Ascending aorta (tissue), 2 donors: ENCODE results near the gene PGBD5. TPM values are rescaled to one million over a fixed set of nuclear protein-coding genes. Genes with fewer than 3 reads are reported as not detected.
A peak's percentile ranks its signal among the peaks of the same experiment; 100 is the strongest.

ENCODE experiments used
- DNase-seq, 2 donors: peaks; one replicate each; pipeline ENCODE4 v3.0.0-alpha.2; 2019; ENCODE audit warnings: low spot score in 2 of 2
- H3K27ac ChIP-seq, 2 donors: fragments of 200-600 bp; sonication (generic); one replicate each; pipeline ENCODE4 v1.5.1; 2016 to 2017; ENCODE audit warnings: mild to moderate bottlenecking in 1 of 2
- H3K27me3 ChIP-seq: fragments of 200-600 bp; sonication (generic); one replicate; pipeline ENCODE4 v1.5.1; 2017
- H3K36me3 ChIP-seq, 2 donors: fragments of 200-600 bp; sonication (generic); one replicate each; pipeline ENCODE4 v1.5.1; 2016
- H3K4me1 ChIP-seq, 2 donors: fragments of 200-600 bp; sonication (generic); one replicate each; pipeline ENCODE4 v1.5.1; 2016 to 2017; ENCODE audit warnings: mild to moderate bottlenecking in 1 of 2
- H3K4me3 ChIP-seq, 2 donors: fragments of 200-600 bp; sonication (generic); one replicate each; pipeline ENCODE4 v1.5.1; 2016 to 2017; ENCODE audit warnings: mild to moderate bottlenecking in 1 of 2
- H3K9me3 ChIP-seq, 2 donors: fragments of 200-600 bp; sonication (generic); one replicate each; pipeline ENCODE4 v1.5.1; 2016
- CTCF ChIP-seq, 3 experiments: fragments of 200-600 bp in 2 of 3; fragments of 450-650 bp in 1 of 3; sonication (generic) in 2 of 3; IDR thresholded peaks; one replicate each; pipeline ENCODE4 v1.5.1; 2016 to 2019; ENCODE audit warnings: antibody characterized with exemption in 3 of 3, mild to moderate bottlenecking in 1 of 3, moderate library complexity in 1 of 3
- intact Hi-C: fragments of 100-400 bp; cut with DNase I; formaldehyde crosslinking; loops from one replicate; pipeline ENCODE4 v1.15.1; 2023
- total RNA-seq: library from RNA; depleted of rRNA; stranded (reverse); fragments of >200 nt; gene quantifications from one replicate; pipeline ENCODE4 v1.1.0, GENCODE V29; 2016

The PGBD5 gene
- total RNA-seq, 1 donor from 2014 or later = not detected

DNA sequence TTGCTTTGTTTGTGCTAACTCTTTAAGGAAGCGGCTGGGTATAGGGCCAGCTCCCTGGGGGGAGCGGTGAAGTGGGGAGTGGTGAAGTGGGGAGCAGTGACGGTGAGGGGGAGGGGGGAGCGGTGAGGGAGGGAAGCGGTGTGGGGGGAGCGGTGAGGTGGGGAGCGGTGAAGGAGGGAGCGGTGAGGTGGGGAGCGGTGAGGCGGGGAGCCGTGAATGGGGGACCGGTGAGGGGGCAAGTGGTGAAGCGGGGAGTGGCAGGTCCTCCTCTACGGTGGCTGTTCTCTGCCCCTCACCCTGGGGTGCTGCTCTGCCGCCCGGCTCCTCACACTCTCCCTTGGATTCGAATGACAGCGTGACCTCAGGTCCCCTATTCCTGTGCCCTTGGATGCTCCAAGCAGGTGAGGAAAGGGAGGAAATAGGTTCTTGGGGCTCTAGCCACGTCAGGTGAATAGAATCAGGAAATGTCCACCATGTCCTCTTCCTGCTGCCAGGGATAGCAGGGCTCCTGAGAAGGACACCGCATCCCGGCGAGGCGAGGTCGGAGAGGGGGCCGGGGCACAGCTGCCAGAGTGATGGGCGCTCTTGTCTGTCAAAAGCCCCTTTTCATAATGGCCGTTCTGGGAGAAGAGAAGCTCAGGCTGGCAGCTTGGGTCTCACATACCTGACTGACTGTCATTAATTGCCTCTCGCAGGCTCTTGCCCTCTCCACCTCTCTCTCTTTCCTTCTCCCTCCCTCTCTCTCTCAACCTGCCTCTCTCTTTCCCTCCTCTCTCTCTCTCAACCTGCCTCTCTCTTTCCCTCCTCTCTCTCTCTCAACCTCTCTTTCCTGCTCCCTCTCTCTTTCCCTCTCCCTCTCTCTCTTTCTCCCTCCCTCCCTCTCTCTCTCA is 134.2 kb downstream of the PGBD5 start:
- DNase-seq = no peak
- TF ChIP-seq CTCF (IDR thresholded peaks at IDR 0.05) = no peak
- Histone ChIP-seq H3K27ac (no peak overlapping the region), H3K4me3 (no peak overlapping the region), H3K27me3 (no peaks in the 10 kb centered on the region), H3K4me1 (no peaks in the 10 kb centered on the region), H3K9me3 (no peaks in the 10 kb centered on the region), H3K36me3 (no peaks in the 10 kb centered on the region)
- intact Hi-C loops = no loop called here

- Histone ChIP-seq H3K27ac (no peak overlapping the region), H3K4me3 (no peak overlapping the region), H3K9me3 (no peaks in the 10 kb centered on the region), H3K36me3 (peaks cover 0 to 2% of the 10 kb centered on the region in 2 donors), H3K27me3 (no peaks in the 10 kb centered on the region), H3K4me1 (no peaks in the 10 kb centered on the region)
- peak in 1 of 2 donors; percentile 38 for DNase-seq
- no peak for TF ChIP-seq CTCF (IDR thresholded peaks at IDR 0.05)
- intact Hi-C loops = no loop called here
Observed at GRCh38 chr1:230289350-230289644, 136.8 kb downstream of the PGBD5 start.

GRCh38 chr1:230288641-230289349 is 137.3 kb downstream of the PGBD5 start:
- no peak for TF ChIP-seq CTCF (IDR thresholded peaks at IDR 0.05)
- Histone ChIP-seq H3K9me3 (no peaks in the 10 kb centered on the region), H3K27ac (no peak overlapping the region), H3K4me3 (no peak overlapping the region), H3K27me3 (no peaks in the 10 kb centered on the region), H3K4me1 (no peaks in the 10 kb centered on the region), H3K36me3 (peaks cover 0 to 2% of the 10 kb centered on the region in 2 donors)
- DNase-seq = peak in 1 of 2 donors; percentile 38
- intact Hi-C loops = no loop called here

GRCh38 chr1:230287674-230288315 is 138.3 kb downstream of the PGBD5 start:
- DNase-seq = no peak
- H3K9me3 ChIP-seq = no peaks in the 10 kb centered on the region
- H3K27me3 ChIP-seq = no peaks in the 10 kb centered on the region
- no peak for TF ChIP-seq CTCF (IDR thresholded peaks at IDR 0.05)
- no peak overlapping the region for H3K27ac ChIP-seq
- intact Hi-C loops = no loop called here
- no peak overlapping the region for H3K4me3 ChIP-seq
- peaks cover 0 to 9% of the 10 kb centered on the region in 2 donors for H3K36me3 ChIP-seq
- H3K4me1 ChIP-seq = no peaks in the 10 kb centered on the region

DNA sequence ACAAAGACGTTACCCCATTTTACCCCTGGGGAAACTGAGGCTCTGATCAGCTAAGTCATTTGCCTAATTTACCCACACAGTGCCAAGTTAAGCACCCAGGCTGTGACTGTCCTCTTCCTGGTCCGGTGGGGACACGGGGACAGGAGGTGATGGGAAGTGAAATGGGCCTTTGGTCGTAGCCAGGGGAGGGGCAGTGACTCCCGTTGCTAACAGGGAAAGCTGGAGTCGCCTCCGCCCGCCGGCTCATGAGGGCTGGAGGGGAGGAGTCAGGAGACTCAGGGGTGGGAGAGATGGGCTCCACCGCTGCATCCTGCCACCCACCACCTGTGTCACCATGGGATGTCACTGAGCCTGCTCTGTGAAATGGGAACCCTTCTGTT is 139.3 kb downstream of the PGBD5 start:
- Histone ChIP-seq H3K27ac (no peak overlapping the region), H3K4me3 (no peak overlapping the region), H3K27me3 (no peaks in the 10 kb centered on the region), H3K4me1 (no peaks in the 10 kb centered on the region), H3K36me3 (peaks cover 0 to 15% of the 10 kb centered on the region in 2 donors), H3K9me3 (no peaks in the 10 kb centered on the region)
- no peak for TF ChIP-seq CTCF (IDR thresholded peaks at IDR 0.05)
- intact Hi-C loops = no loop called here
- peak in 1 of 2 donors; percentile 50 for DNase-seq
